Uterus (tissue), 2 donors: ENCODE measurements around the gene REN.

Experiments used
- CTCF ChIP-seq, 4 experiments: fragments of 200-600 bp in 2 of 4; fragments of 450-650 bp in 2 of 4; sonication (generic) in 2 of 4; IDR thresholded peaks; one replicate each; pipeline ENCODE4 v1.5.1; 2016 to 2019; ENCODE audit warnings: antibody characterized with exemption in 4 of 4, mild to moderate bottlenecking in 2 of 4, moderate library complexity in 1 of 4
- POLR2A ChIP-seq, 2 donors: fragments of 450-650 bp; IDR thresholded peaks; one replicate each; pipeline ENCODE4 v1.6.1; 2016; ENCODE audit warnings: antibody characterized with exemption in 2 of 2, mild to moderate bottlenecking in 1 of 2, moderate library complexity in 1 of 2

- no peak for TF ChIP-seq CTCF (IDR thresholded peaks at IDR 0.05)
- no peak for TF ChIP-seq POLR2A (IDR thresholded peaks at IDR 0.05)
Observed at GRCh38 chr1:204196068-204196795, 30.1 kb upstream of the REN start, which contains the start of gene KISS1.
